Suppressor macrophage treated with lipopolysaccharide for 4 hours (primary cell): ENCODE results near the gene NHSL2.

ENCODE experiments used
- DNase-seq: peaks from one replicate; pipeline ENCODE4 v3.0.0-alpha.2; 2020

NHSL2 gene

GRCh38 chrX:72081605-72082320 is 171.1 kb downstream of the NHSL2 start:
- no peak for DNase-seq

- no peak for DNase-seq
Observed at GRCh38 chrX:72083291-72083690, 172.6 kb downstream of the NHSL2 start.

GRCh38 chrX:72084114-72084513 is 173.5 kb downstream of the NHSL2 start:
- DNase-seq: no peak

GRCh38 chrX:72086995-72087394 is 176.3 kb downstream of the NHSL2 start:
- DNase-seq: no peak

- no peak for DNase-seq
Observed at GRCh38 chrX:72088761-72089160, 178.1 kb downstream of the NHSL2 start.

GRCh38 chrX:72089254-72089653 is 178.6 kb downstream of the NHSL2 start:
- DNase-seq: no peak

GRCh38 chrX:72094894-72095293 is 184.2 kb downstream of the NHSL2 start:
- DNase-seq: peak; percentile 52

- DNase-seq: no peak
Observed at GRCh38 chrX:72095370-72095769, 184.7 kb downstream of the NHSL2 start.

GRCh38 chrX:72097098-72097497 is 186.5 kb downstream of the NHSL2 start:
- DNase-seq: peak; percentile 59

GRCh38 chrX:72100051-72100755 is 189.6 kb downstream of the NHSL2 start:
- peak; percentile 49 for DNase-seq

GRCh38 chrX:72100824-72101351 is 190.2 kb downstream of the NHSL2 start:
- peak; percentile 86 for DNase-seq

GRCh38 chrX:72101597-72102037 is 191.0 kb downstream of the NHSL2 start:
- DNase-seq: peak; percentile 63

- DNase-seq: no peak
Observed at GRCh38 chrX:72102126-72102525, 191.5 kb downstream of the NHSL2 start.

GRCh38 chrX:72102760-72103159 is 192.1 kb downstream of the NHSL2 start:
- no peak for DNase-seq

GRCh38 chrX:72105436-72105835 is 194.8 kb downstream of the NHSL2 start:
- DNase-seq: no peak

GRCh38 chrX:72107320-72107719 is 196.7 kb downstream of the NHSL2 start:
- DNase-seq: peak; percentile 69

- DNase-seq: peak; percentile 50
Observed at GRCh38 chrX:72107841-72108595, 197.4 kb downstream of the NHSL2 start.

GRCh38 chrX:72108666-72109065 is 198.0 kb downstream of the NHSL2 start:
- no peak for DNase-seq

- DNase-seq: no peak
Observed at GRCh38 chrX:72110051-72110875, 199.6 kb downstream of the NHSL2 start.

GRCh38 chrX:72110876-72111708 is 200.4 kb downstream of the NHSL2 start:
- DNase-seq: no peak

- no peak for DNase-seq
Observed at GRCh38 chrX:72113461-72113860, 202.8 kb downstream of the NHSL2 start.

- no peak for DNase-seq
Observed at GRCh38 chrX:72114306-72114705, 203.7 kb downstream of the NHSL2 start.
